Measurements from ENCODE around the gene VPS36.
A peak's percentile ranks its signal among the peaks of the same experiment; 100 is the strongest.
"Not testable (repeated sequence)": the region's sequence is repeated elsewhere in the genome, so short reads cannot be mapped to it uniquely, and the experiment has no call there.

VPS36 gene, protein sequence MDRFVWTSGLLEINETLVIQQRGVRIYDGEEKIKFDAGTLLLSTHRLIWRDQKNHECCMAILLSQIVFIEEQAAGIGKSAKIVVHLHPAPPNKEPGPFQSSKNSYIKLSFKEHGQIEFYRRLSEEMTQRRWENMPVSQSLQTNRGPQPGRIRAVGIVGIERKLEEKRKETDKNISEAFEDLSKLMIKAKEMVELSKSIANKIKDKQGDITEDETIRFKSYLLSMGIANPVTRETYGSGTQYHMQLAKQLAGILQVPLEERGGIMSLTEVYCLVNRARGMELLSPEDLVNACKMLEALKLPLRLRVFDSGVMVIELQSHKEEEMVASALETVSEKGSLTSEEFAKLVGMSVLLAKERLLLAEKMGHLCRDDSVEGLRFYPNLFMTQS

DNA sequence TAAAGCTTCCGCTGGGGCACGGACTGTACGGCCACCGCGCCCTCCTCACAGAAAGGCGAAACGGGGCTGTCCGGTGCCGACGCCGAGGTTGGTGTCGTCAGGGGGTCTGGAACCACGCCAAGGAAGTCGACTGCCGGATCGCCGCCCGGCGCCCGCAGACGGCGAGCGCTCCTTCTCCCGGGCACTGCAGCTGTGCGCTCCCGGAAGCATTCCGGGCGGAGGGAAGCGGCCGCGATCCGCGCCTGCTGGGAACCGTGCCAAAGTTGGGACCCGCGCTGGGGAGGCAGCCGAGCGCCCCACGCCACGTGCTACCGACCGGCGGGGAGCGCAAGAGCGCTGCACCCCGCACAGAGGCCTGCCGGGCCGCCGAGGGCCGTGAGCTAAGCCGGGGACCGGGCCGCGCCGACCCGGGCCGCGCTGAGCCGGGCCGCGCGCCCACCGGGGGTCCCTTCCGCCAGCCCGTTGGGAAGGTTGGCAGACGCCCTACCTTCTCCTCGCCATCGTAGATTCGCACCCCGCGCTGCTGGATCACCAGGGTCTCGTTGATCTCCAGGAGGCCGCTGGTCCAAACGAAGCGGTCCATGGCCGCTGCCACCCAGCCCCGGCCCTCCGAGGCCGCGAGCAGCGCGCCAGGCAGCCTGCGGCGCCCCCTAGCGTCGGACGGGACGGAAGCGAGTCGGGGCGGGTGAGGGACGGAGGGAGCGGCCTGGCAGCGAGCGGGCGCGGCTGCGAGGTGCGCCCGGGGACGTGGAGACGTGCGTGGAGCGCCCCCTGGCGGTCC is at the start of gene VPS36:
TSS of gene VPS36 (minus strand) at position 623 of the 781 bp plus-strand sequence. CDS start at position 583, 40 bp downstream.
- no peaks in the 10 kb centered on the region for H4K20me1 ChIP-seq (ENCODE audit: insufficient read depth)
- H3K36me3 ChIP-seq (ENCODE audit: insufficient read depth): no peaks in the 10 kb centered on the region
- TF ChIP-seq, protein P1, sequence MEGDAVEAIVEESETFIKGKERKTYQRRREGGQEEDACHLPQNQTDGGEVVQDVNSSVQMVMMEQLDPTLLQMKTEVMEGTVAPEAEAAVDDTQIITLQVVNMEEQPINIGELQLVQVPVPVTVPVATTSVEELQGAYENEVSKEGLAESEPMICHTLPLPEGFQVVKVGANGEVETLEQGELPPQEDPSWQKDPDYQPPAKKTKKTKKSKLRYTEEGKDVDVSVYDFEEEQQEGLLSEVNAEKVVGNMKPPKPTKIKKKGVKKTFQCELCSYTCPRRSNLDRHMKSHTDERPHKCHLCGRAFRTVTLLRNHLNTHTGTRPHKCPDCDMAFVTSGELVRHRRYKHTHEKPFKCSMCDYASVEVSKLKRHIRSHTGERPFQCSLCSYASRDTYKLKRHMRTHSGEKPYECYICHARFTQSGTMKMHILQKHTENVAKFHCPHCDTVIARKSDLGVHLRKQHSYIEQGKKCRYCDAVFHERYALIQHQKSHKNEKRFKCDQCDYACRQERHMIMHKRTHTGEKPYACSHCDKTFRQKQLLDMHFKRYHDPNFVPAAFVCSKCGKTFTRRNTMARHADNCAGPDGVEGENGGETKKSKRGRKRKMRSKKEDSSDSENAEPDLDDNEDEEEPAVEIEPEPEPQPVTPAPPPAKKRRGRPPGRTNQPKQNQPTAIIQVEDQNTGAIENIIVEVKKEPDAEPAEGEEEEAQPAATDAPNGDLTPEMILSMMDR (conservative IDR thresholded peaks at IDR 0.05; ENCODE audit: low read depth, low read length): peak; percentile 85
- H3K27ac ChIP-seq: peak within 1 kb of the TSS; percentile 84
- peak within 1 kb of the TSS; percentile 89 for H3K4me2 ChIP-seq
- peak within 1 kb of the TSS; percentile 97 for H3K9ac ChIP-seq
- no peak within 1 kb of the TSS for H3K4me3 ChIP-seq (IDR thresholded peaks at IDR 0.05; ENCODE audit: insufficient read depth, low read depth, low read length)
- H2AFZ ChIP-seq (ENCODE audit: low read depth): peak within 1 kb of the TSS; percentile 49
- peaks cover 45% of the 10 kb centered on the region for H3K4me1 ChIP-seq (ENCODE audit: low read depth, poor library complexity, severe bottlenecking)
- no peaks in the 10 kb centered on the region for H3K27me3 ChIP-seq (ENCODE audit: insufficient read depth, low read depth)
- H3K79me2 ChIP-seq (ENCODE audit: insufficient read depth, low read depth): peaks cover 44% of the 10 kb centered on the region

DNA sequence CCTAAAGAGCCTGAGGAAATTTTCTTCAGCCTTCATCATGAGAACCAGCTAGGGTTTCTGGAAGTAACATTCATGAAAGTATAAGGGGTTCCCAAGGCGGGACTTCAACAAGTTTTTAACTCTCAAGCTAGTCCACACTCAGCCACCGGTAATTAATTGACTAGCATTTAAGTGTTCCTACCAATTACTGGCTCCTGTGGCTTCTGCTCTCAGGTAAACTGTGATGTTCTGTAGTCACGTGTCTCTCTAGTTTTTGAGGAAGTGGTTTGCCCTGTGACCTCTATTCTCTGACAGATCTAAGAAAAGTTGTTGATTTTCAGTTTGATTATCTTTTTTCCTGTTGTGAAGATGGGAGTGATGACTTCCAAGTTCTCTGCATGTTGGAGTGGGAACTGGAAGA is 47.5 kb upstream of the VPS36 start:
- H3K4me3 ChIP-seq (IDR thresholded peaks at IDR 0.05; ENCODE audit: insufficient read depth, low read depth, low read length); H3K79me2 ChIP-seq (ENCODE audit: insufficient read depth, low read depth); H3K9ac ChIP-seq; H3K36me3 ChIP-seq (ENCODE audit: insufficient read depth); H2AFZ ChIP-seq (ENCODE audit: low read depth); H3K27me3 ChIP-seq (ENCODE audit: insufficient read depth, low read depth); H4K20me1 ChIP-seq (ENCODE audit: insufficient read depth): not testable (repeated sequence)
- Histone ChIP-seq H3K4me2 (peak overlapping the region; percentile 48; the same call in 1 of the 2 replicates), H3K4me1 (ENCODE audit: low read depth, poor library complexity, severe bottlenecking) (peaks cover 26% of the 10 kb centered on the region), H3K27ac (peak overlapping the region; percentile 75)

DNA sequence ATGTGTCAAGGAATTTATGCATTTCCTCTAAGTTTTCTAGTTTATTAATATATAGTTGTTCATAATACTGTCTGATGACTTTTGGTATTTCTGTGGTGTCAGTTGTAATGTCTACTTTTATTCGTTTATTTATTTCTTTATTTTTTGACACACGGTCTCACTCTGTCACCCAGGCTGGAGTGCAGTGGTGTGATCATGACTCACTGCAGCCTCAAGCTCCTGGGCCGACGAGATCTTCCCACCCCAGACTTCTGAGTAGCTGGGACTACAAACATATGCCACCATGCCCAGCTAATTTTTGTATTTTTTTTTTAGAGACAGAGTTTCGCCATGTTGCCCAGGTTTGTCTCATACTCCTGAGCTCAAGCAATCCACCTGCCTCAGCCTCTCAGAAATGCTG is 43.8 kb upstream of the VPS36 start:
- H4K20me1 ChIP-seq (ENCODE audit: insufficient read depth); H3K4me2 ChIP-seq; H3K79me2 ChIP-seq (ENCODE audit: insufficient read depth, low read depth); H3K27me3 ChIP-seq (ENCODE audit: insufficient read depth, low read depth); H3K27ac ChIP-seq; H3K9ac ChIP-seq; H2AFZ ChIP-seq (ENCODE audit: low read depth); H3K36me3 ChIP-seq (ENCODE audit: insufficient read depth); H3K4me3 ChIP-seq (IDR thresholded peaks at IDR 0.05; ENCODE audit: insufficient read depth, low read depth, low read length): not testable (repeated sequence)
- peaks cover 15% of the 10 kb centered on the region for H3K4me1 ChIP-seq (ENCODE audit: low read depth, poor library complexity, severe bottlenecking)

DNA sequence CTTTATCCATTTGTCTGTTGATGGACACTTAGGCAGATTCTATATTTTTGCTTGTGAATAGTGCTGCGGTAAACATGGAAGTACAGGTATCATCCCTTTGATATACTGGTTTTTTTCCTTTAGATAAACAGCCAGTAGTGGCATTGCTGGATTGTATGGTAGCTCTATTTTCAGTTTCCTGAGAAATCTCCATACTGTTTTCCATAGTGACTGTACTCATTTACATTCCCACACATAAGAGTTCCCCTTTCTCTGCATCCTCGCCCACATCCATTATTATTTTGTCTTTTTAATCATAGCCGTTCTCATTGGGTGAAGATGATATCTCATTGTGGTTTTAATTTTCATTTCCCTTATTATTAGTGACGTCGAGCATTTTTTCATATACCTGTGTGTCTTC is 40.6 kb upstream of the VPS36 start:
- not testable (repeated sequence) for H3K4me2 ChIP-seq; H3K27ac ChIP-seq; H3K4me1 ChIP-seq (ENCODE audit: low read depth, poor library complexity, severe bottlenecking); H3K79me2 ChIP-seq (ENCODE audit: insufficient read depth, low read depth); H3K36me3 ChIP-seq (ENCODE audit: insufficient read depth); H3K9ac ChIP-seq; H3K4me3 ChIP-seq (IDR thresholded peaks at IDR 0.05; ENCODE audit: insufficient read depth, low read depth, low read length); H2AFZ ChIP-seq (ENCODE audit: low read depth); H4K20me1 ChIP-seq (ENCODE audit: insufficient read depth); H3K27me3 ChIP-seq (ENCODE audit: insufficient read depth, low read depth)

DNA sequence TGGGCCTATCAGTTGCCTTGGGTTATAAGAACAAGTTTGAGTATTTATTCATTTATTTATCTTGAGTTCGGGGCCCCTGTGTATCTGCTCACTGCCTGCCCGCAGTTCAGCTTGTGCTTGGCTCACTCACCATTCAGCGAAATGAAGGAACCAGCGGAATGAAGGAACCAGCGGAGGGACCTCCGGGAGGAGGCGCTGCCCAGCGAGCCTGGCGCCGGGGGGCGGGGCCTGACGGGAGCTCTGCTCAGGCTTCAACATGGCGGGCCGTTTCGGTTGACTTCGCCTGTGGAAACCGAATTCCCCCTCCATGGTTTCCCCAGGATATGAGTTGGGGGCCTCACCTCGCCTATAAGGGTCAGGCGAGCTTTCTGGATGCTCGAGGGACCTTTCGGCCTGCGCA is 38.3 kb upstream of the VPS36 start:
- not testable (repeated sequence) for H3K27ac ChIP-seq; H3K36me3 ChIP-seq (ENCODE audit: insufficient read depth); H3K27me3 ChIP-seq (ENCODE audit: insufficient read depth, low read depth); H3K79me2 ChIP-seq (ENCODE audit: insufficient read depth, low read depth); H3K4me2 ChIP-seq; H3K9ac ChIP-seq; H2AFZ ChIP-seq (ENCODE audit: low read depth); H3K4me3 ChIP-seq (IDR thresholded peaks at IDR 0.05; ENCODE audit: insufficient read depth, low read depth, low read length); H4K20me1 ChIP-seq (ENCODE audit: insufficient read depth); H3K4me1 ChIP-seq (ENCODE audit: low read depth, poor library complexity, severe bottlenecking)

DNA sequence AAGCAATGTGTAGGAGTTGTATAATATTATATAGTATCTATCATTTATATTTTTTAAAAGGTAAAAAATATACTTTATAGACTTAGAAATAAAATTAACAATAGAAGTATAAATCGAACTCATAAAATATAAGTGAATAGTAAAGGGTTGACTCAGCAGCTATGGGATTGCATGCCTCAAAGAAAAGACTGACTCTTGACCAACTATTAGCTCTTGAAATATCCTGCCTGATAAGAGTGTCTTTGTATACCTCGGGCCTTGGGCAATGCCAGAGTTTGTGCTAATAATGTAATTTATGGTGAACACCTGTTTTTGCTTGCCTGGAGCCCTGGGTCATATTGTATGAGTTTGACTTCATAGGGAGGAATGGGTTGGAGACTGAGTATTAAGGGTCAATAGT is 36.6 kb upstream of the VPS36 start:
- not testable (repeated sequence) for H4K20me1 ChIP-seq (ENCODE audit: insufficient read depth)

DNA sequence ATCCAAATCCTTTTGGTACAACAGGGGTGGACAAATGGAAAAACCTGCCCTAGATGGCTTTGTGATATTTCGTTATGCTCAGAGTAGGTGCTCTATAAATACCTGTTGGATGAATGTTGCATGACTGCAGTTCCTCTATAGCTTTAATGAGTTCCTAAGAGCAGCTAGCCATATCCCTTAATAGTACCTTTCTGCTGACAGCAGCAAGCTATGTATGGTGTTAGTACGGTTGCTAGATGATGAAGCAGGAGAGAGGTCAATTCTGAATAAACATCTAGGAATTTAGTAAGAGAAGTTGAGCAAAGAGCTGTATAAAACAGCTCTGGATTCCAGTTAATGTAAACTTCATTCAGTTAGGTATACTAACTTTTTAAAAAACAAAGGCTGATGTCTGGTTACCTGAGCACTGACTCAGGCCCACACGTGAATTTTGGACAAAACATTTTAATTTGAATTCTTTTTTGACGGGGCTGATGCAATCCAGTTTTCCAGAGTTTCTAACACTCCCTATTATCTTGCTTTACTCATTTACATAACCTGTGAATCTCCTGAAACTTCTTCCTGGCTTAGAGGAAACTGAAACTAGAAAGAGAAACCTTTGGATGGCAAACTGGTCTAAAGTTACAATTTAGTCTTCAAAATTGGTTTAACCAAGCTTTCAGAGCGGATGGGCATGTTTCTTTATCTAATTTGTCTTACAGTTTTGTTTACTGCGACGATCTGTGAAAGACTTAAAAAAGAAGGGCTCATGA is 30.4 kb upstream of the VPS36 start:
- Histone ChIP-seq H3K27ac (peak overlapping the region; percentile 46), H3K9ac (0 out of 2 replicates have a peak overlapping the region, but pooled peaks have one; percentile 6), H3K4me1 (ENCODE audit: low read depth, poor library complexity, severe bottlenecking) (peaks cover 18% of the 10 kb centered on the region), H2AFZ (ENCODE audit: low read depth) (peak overlapping the region; percentile 41; the same call in 1 of the 2 replicates), H3K4me2 (peak overlapping the region; percentile 41; the same call in 1 of the 2 replicates)
- H3K27me3 ChIP-seq (ENCODE audit: insufficient read depth, low read depth); H3K79me2 ChIP-seq (ENCODE audit: insufficient read depth, low read depth); H3K36me3 ChIP-seq (ENCODE audit: insufficient read depth); H3K4me3 ChIP-seq (IDR thresholded peaks at IDR 0.05; ENCODE audit: insufficient read depth, low read depth, low read length); H4K20me1 ChIP-seq (ENCODE audit: insufficient read depth): not testable (repeated sequence)

More for the DNA sequence above, 36.6 kb upstream of the VPS36 start:
- H3K79me2 ChIP-seq (ENCODE audit: insufficient read depth, low read depth); H2AFZ ChIP-seq (ENCODE audit: low read depth); H3K4me1 ChIP-seq (ENCODE audit: low read depth, poor library complexity, severe bottlenecking); H3K4me3 ChIP-seq (IDR thresholded peaks at IDR 0.05; ENCODE audit: insufficient read depth, low read depth, low read length); H3K4me2 ChIP-seq; H3K27ac ChIP-seq; H3K9ac ChIP-seq; H3K27me3 ChIP-seq (ENCODE audit: insufficient read depth, low read depth); H3K36me3 ChIP-seq (ENCODE audit: insufficient read depth): not testable (repeated sequence)

DNA sequence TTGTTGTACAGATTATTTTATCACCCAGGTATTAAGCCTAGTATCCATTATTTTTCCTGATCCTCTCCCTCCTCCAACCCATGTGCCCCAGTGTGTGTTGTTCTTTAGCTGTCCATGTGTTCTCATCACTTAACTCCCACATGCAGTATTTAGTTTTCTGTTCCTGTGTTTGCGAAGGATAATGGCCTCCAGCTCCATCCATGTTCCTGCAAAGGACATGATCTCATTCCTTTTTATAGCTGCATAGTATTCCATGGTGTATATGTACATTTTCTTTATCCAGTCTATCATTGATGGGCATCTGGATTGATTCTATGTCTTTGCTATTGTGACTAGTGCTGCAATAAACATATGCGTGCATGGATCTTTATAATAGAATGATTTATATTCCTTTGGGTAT is 18.1 kb upstream of the VPS36 start:
- H3K4me1 ChIP-seq (ENCODE audit: low read depth, poor library complexity, severe bottlenecking); H3K4me3 ChIP-seq (IDR thresholded peaks at IDR 0.05; ENCODE audit: insufficient read depth, low read depth, low read length); H3K27ac ChIP-seq; H3K27me3 ChIP-seq (ENCODE audit: insufficient read depth, low read depth); H4K20me1 ChIP-seq (ENCODE audit: insufficient read depth); H3K4me2 ChIP-seq; H3K36me3 ChIP-seq (ENCODE audit: insufficient read depth); H3K9ac ChIP-seq; H2AFZ ChIP-seq (ENCODE audit: low read depth): not testable (repeated sequence)
- H3K79me2 ChIP-seq (ENCODE audit: insufficient read depth, low read depth): peaks cover 16% of the 10 kb centered on the region; the same call in 1 of the 2 replicates
